ENCODE results near the gene TIMMDC1. TPM values are rescaled to one million over a fixed set of nuclear protein-coding genes. Genes with fewer than 3 reads are reported as not detected.

The TIMMDC1 gene
- total RNA-seq, 1 experiment from 2014 or later: 121 TPM

GRCh38 chr3:119506631-119507030 is 8.3 kb downstream of the TIMMDC1 start:
- H3K4me3 ChIP-seq (replicated peaks in 1 of 2; ENCODE audit: low read depth in 1 of 2, low read length in 2 of 2): no peak overlapping the region
- H3K27me3 ChIP-seq (ENCODE audit: insufficient read depth, low read length): no peaks in the 10 kb centered on the region
- no peak overlapping the region for H2AFZ ChIP-seq (ENCODE audit: low read depth, low read length, poor library complexity, severe bottlenecking)
- RAD21 ChIA-PET (ENCODE audit: low non-redundant PET in 1 of 2, low total read pairs in 2 of 2, uncharacterized antibody in 2 of 2, unreplicated experiment in 2 of 2): no interaction called here
- BruUV-seq (replicated peaks): no TSS peak
- no peaks in the 10 kb centered on the region for H3K4me1 ChIP-seq (ENCODE audit: control insufficient read depth in 1 of 2, insufficient read depth in 2 of 2, low read length in 2 of 2)
- CTCF ChIA-PET: no interaction called here
- POLR2A ChIA-PET: no interaction called here
- ATAC-seq (no peak), DNase-seq (ENCODE audit: low read depth, low spot score) (no peak)
- H3K4me2 ChIP-seq (ENCODE audit: low read length): no peak overlapping the region
- no peaks in the 10 kb centered on the region for H4K20me1 ChIP-seq (ENCODE audit: insufficient read depth)
- no peaks in the 10 kb centered on the region for H3K9me3 ChIP-seq (ENCODE audit: control insufficient read depth in 1 of 2, insufficient read depth in 1 of 2, low read depth in 1 of 2, low read length in 2 of 2)
- peaks cover 23% of the 10 kb centered on the region for H3K79me2 ChIP-seq (ENCODE audit: insufficient read depth, low read length)
- no peak for TF ChIP-seq MAX (IDR thresholded peaks at IDR 0.05)
- TF ChIP-seq CTCF (IDR thresholded peaks at IDR 0.05 in 2 of 3, conservative IDR thresholded peaks at IDR 0.05 in 1 of 3; ENCODE audit: borderline replicate concordance in 1 of 3, insufficient read depth in 1 of 3, low read depth in 2 of 3, low read length in 2 of 3): no peak
- TF ChIP-seq SIN3A (IDR thresholded peaks at IDR 0.05; ENCODE audit: low read depth): no peak
- no peak for TF ChIP-seq FOSL1 (IDR thresholded peaks at IDR 0.05; ENCODE audit: low read depth)
- no peak for TF ChIP-seq RAD21 (IDR thresholded peaks at IDR 0.05; ENCODE audit: low read depth)
- no peak for TF ChIP-seq SRF (IDR thresholded peaks at IDR 0.05; ENCODE audit: low read depth)
- no peak for TF ChIP-seq SP1 (IDR thresholded peaks at IDR 0.05; ENCODE audit: low read depth)
- TF ChIP-seq REST (IDR thresholded peaks at IDR 0.05; ENCODE audit: low read depth): no peak
- TF ChIP-seq EZH2phosphoT487 (IDR thresholded peaks at IDR 0.05; ENCODE audit: borderline replicate concordance): no peak
- no peak for TF ChIP-seq ZFX (IDR thresholded peaks at IDR 0.05)
- no peak for TF ChIP-seq TCF7L2 (IDR thresholded peaks at IDR 0.05; ENCODE audit: borderline replicate concordance, extremely low read depth, insufficient read depth, insufficient read length)
- no peak for TF ChIP-seq JUND (IDR thresholded peaks at IDR 0.05)
- no peak for TF ChIP-seq ATF3 (IDR thresholded peaks at IDR 0.05)
- no peak for TF ChIP-seq CEBPB (IDR thresholded peaks at IDR 0.05; ENCODE audit: low read depth)
- TF ChIP-seq YY1 (IDR thresholded peaks at IDR 0.05; ENCODE audit: extremely low read depth, insufficient replicate concordance, low read depth, low read length): no peak
- TF ChIP-seq ELF1 (IDR thresholded peaks at IDR 0.05; ENCODE audit: borderline replicate concordance, low read depth): no peak
- no peak for TF ChIP-seq CBX3 (IDR thresholded peaks at IDR 0.05; ENCODE audit: low read depth)
- TF ChIP-seq ZBTB33 (IDR thresholded peaks at IDR 0.05; ENCODE audit: extremely low read depth, insufficient replicate concordance, low read length): no peak
- no peak for TF ChIP-seq ZNF274 (IDR thresholded peaks at IDR 0.05; ENCODE audit: low read depth, low read length)
- TF ChIP-seq EZH2 (IDR thresholded peaks at IDR 0.05): no peak
- H3K36me3 ChIP-seq (ENCODE audit: control insufficient read depth in 1 of 2, insufficient read depth in 2 of 2, low read length in 2 of 2): peaks cover 14 to 17% of the 10 kb centered on the region in 2 experiments; a peak in 1 of 4 replicates
- no peak overlapping the region for H3K9ac ChIP-seq (ENCODE audit: low read length)
- no peak overlapping the region for H3K27ac ChIP-seq (ENCODE audit: low read depth, low read length)
- intact Hi-C loops (cut with micrococcal nuclease): no loop called here
- H3K9me2 ChIP-seq (ENCODE audit: insufficient read depth): no peaks in the 10 kb centered on the region
